Activated CD4-positive, alpha-beta T cell treated with anti-CD3 and anti-CD28 coated beads, Interleukin-2, amount 10 ng/mL, durations not matched to agents 7 days and 5 days (primary cell): Measurements from ENCODE around the gene CFHR4. TPM values are rescaled to one million over a fixed set of nuclear protein-coding genes. Genes with fewer than 3 reads are reported as not detected.

Experiments
- CTCF ChIA-PET: fragments of 350-600 bp; sonication (Branson Sonifier 250); formaldehyde crosslinking; loops from one replicate; lab custom pipeline; 2021; ENCODE audit warnings: antibody characterized with exemption; lab: Charles Lee
- POLR2A ChIA-PET: fragments of 350-600 bp; sonication (Branson Sonifier 250); formaldehyde crosslinking; loops from one replicate; lab custom pipeline; 2021; ENCODE audit warnings: antibody characterized with exemption; lab: Charles Lee
- DNase-seq: peaks from one replicate; pipeline ENCODE4 v3.0.0-alpha.2; 2020
- H3K27ac Mint-ChIP-seq: one replicate; pipeline ENCODE4 v1.8.0; 2021; ENCODE audit warnings: mild to moderate bottlenecking, moderate library complexity, mixed read lengths
- H3K27me3 Mint-ChIP-seq: one replicate; pipeline ENCODE4 v1.8.0; 2021; ENCODE audit warnings: mixed read lengths
- H3K36me3 Mint-ChIP-seq: one replicate; pipeline ENCODE4 v1.8.0; 2021; ENCODE audit warnings: low read depth, mixed read lengths
- H3K4me1 Mint-ChIP-seq: one replicate; pipeline ENCODE4 v1.8.0; 2021; ENCODE audit warnings: mixed read lengths
- H3K4me3 Mint-ChIP-seq: one replicate; pipeline ENCODE4 v1.8.0; 2021; ENCODE audit warnings: mild to moderate bottlenecking, moderate library complexity, mixed read lengths
- H3K9me3 Mint-ChIP-seq: one replicate; pipeline ENCODE4 v1.8.0; 2021; ENCODE audit warnings: mixed read lengths
- total RNA-seq, 2 experiments: library from RNA; stranded (reverse); gene quantifications; one replicate each; pipeline ENCODE4 v1.2.3, GENCODE V29; 2021

Gene CFHR4
- total RNA-seq, 2 experiments from 2014 or later: not detected

- Mint-ChIP-seq H3K4me3 (no peak overlapping the region), H3K27me3 (peaks cover 1% of the 10 kb centered on the region), H3K27ac (no peak overlapping the region), H3K9me3 (no peaks in the 10 kb centered on the region), H3K36me3 (no peaks in the 10 kb centered on the region), H3K4me1 (no peaks in the 10 kb centered on the region)
- ChIA-PET CTCF (no interaction called here), POLR2A (no interaction called here)
- DNase-seq: no peak
Measured at GRCh38 chr1:196955926-196956325, 68.1 kb downstream of the CFHR4 start.

- Mint-ChIP-seq H3K4me3 (no peak overlapping the region), H3K9me3 (no peaks in the 10 kb centered on the region), H3K36me3 (no peaks in the 10 kb centered on the region), H3K27me3 (peaks cover 1% of the 10 kb centered on the region), H3K27ac (no peak overlapping the region), H3K4me1 (no peaks in the 10 kb centered on the region)
- no peak for DNase-seq
- CTCF ChIA-PET: no interaction called here
- POLR2A ChIA-PET: no interaction called here
Measured at GRCh38 chr1:196960854-196961253, 73.0 kb downstream of the CFHR4 start.

Other genes with a start within 250 kb of the CFHR4 start
- 1 to 10 TPM; 5.3 to 6.2 TPM for gene CFH, start 236.0 kb upstream of the CFHR4 start, total RNA-seq
- not detected for gene CFHR3, start 113.2 kb upstream of the CFHR4 start, total RNA-seq
- gene CFHR1, start 68.3 kb upstream of the CFHR4 start, total RNA-seq: not detected
- gene CFHR2, start 55.7 kb downstream of the CFHR4 start, total RNA-seq: not detected
- gene CFHR5, start 89.5 kb downstream of the CFHR4 start, total RNA-seq: not detected
- not detected for gene F13B, start 179.2 kb downstream of the CFHR4 start, total RNA-seq